Loucy (cell line): ENCODE results near the gene LIPC.

Source experiments
- EZH2phosphoT487 ChIP-seq: fragments of 200-600 bp; IDR thresholded peaks from 2 replicates; pipeline ENCODE4 v1.6.1; 2018; ENCODE audit warnings: antibody characterized with exemption, mild to moderate bottlenecking, moderate library complexity, borderline replicate concordance
- TF ChIP-seq, protein P1 (sequence below): fragments of 200-600 bp; sonication (generic); conservative IDR thresholded peaks from 2 replicates; pipeline ENCODE4 v1.5.1; 2014; ENCODE audit warnings: mild to moderate bottlenecking, antibody characterized with exemption, low read length

DNA sequence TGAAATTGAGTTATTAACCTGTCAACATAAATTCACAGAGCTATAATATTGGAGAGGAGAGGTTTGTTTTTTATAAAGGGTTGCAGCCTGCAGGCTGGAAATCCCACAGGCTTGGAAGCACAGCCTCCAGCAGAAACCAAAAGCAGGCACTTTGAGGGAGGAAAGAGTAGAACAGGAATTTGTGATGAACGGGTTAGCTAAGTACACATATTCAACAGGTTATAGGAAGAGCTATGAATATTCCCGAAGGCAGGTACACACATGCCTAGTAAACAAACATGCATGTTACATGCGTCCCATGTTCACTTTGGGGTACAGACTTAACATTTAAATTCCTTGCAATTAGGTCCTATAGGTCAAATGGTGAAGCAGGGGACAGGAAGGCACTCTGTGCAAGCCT is 25.9 kb upstream of the LIPC start:
- no peak for TF ChIP-seq EZH2phosphoT487
- TF ChIP-seq, protein P1, sequence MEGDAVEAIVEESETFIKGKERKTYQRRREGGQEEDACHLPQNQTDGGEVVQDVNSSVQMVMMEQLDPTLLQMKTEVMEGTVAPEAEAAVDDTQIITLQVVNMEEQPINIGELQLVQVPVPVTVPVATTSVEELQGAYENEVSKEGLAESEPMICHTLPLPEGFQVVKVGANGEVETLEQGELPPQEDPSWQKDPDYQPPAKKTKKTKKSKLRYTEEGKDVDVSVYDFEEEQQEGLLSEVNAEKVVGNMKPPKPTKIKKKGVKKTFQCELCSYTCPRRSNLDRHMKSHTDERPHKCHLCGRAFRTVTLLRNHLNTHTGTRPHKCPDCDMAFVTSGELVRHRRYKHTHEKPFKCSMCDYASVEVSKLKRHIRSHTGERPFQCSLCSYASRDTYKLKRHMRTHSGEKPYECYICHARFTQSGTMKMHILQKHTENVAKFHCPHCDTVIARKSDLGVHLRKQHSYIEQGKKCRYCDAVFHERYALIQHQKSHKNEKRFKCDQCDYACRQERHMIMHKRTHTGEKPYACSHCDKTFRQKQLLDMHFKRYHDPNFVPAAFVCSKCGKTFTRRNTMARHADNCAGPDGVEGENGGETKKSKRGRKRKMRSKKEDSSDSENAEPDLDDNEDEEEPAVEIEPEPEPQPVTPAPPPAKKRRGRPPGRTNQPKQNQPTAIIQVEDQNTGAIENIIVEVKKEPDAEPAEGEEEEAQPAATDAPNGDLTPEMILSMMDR = no peak
